ENCODE measurements around the gene COX7A2L. TPM values are rescaled to one million over a fixed set of nuclear protein-coding genes. Genes with fewer than 3 reads are reported as not detected.

COX7A2L gene
- total and polyA plus RNA-seq, 2 of the 8 experiments (the other 6 are each of a cell fraction or from before 2014, with no cell fraction given), result 85.6 to 114 TPM

DNA sequence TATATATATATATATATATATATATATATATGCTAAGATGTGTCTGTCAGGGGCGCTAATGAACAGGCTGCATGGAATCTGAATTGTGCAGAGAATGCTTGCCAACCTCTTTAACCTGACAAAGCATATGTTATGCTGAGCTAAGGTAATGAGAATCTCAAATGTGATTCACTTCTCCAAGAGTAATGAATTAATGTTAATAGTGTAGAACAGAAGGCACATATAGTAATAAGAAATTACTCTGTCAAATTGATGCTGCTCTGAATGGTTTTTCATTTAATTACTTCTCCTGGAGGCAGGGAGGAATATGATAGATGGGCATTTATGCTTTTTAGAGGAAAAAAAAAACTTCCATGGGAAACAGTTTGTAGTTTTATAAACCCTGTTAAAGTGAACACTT, 35.4 kb downstream of the COX7A2L start:
- Histone ChIP-seq H3K23me2 (ENCODE audit: low read depth, low read length) (no peaks in the 10 kb centered on the region), H2BK12ac (ENCODE audit: low read depth, low read length) (no peak overlapping the region), H2AFZ (ENCODE audit: low read length) (no peak overlapping the region), H3K18ac (ENCODE audit: extremely low read depth, low read length) (no peak overlapping the region), H3K79me1 (ENCODE audit: low read depth, low read length) (no peaks in the 10 kb centered on the region), H3K9me3 (ENCODE audit: insufficient read depth in 2 of 2, low read depth in 1 of 2, low read length in 1 of 2) (no peaks in the 10 kb centered on the region), H2BK120ac (replicated peaks; ENCODE audit: low read depth, low read length) (no peak overlapping the region), H3K56ac (replicated peaks; ENCODE audit: insufficient read length, low read depth, low read length) (no peak overlapping the region), H3K14ac (ENCODE audit: insufficient read length) (no peak overlapping the region), H3K4me1 (replicated peaks in 1 of 4; ENCODE audit: control insufficient read depth in 3 of 4, insufficient read depth in 4 of 4, low read length in 3 of 4) (no peaks in the 10 kb centered on the region), H3K79me2 (ENCODE audit: control insufficient read depth in 1 of 2, insufficient read depth in 2 of 2, low read length in 2 of 2) (no peaks in the 10 kb centered on the region), H4K8ac (ENCODE audit: extremely low read depth, insufficient read depth, low read length) (no peak overlapping the region), H3K36me3 (ENCODE audit: control insufficient read depth in 2 of 4, insufficient read depth in 4 of 4, low read length in 3 of 4) (peaks cover 3 to 29% (median 21%) of the 10 kb centered on the region in 4 experiments; a peak in 7 of 8 replicates), H3K4me3 (ENCODE audit: extremely low read depth in 1 of 4, insufficient read depth in 2 of 4, low read depth in 3 of 4, low read length in 4 of 4) (no peak overlapping the region), H3K27me3 (replicated peaks in 1 of 4; ENCODE audit: control insufficient read depth in 3 of 4, extremely low read depth in 1 of 4, insufficient read depth in 3 of 4, low read length in 3 of 4) (no peaks in the 10 kb centered on the region), H3K4me2 (ENCODE audit: insufficient read depth in 1 of 2, low read depth in 2 of 2, low read length in 2 of 2) (no peak overlapping the region), H2BK5ac (ENCODE audit: low read depth, low read length) (no peak overlapping the region), H4K20me1 (replicated peaks in 1 of 2; ENCODE audit: control insufficient read depth in 1 of 2, insufficient read depth in 2 of 2, low read length in 2 of 2) (peaks cover 0 to 8% of the 10 kb centered on the region in 2 experiments), H2AK5ac (ENCODE audit: low read depth, low read length) (no peak overlapping the region), H4K91ac (replicated peaks; ENCODE audit: insufficient read length, low read length) (no peak overlapping the region), H2BK20ac (ENCODE audit: low read length) (no peak overlapping the region), H3K9ac (replicated peaks in 1 of 4; ENCODE audit: extremely low read depth in 1 of 4, low read depth in 3 of 4, low read length in 3 of 4) (no peak overlapping the region), H2BK15ac (ENCODE audit: low read length) (no peak overlapping the region), H3K27ac (ENCODE audit: low read depth, low read length) (no peak overlapping the region), H3K23ac (ENCODE audit: insufficient read length) (no peak overlapping the region), H3K4ac (replicated peaks; ENCODE audit: insufficient read length, low read depth, low read length) (no peak overlapping the region), H4K5ac (ENCODE audit: insufficient read length, low read depth, low read length) (no peak overlapping the region)
- ChIA-PET CTCF (ENCODE audit: partially characterized antibody) (interaction anchor here (0.7 kb wide), 1 partner anchor 231 kb away, joined by 3 read pairs; no protein-coding TSS in a partner anchor), POLR2A (ENCODE audit: partially characterized antibody) (no interaction called here)
- DNase-seq (ENCODE audit: low read depth in 1 of 2, low spot score in 2 of 2), result no peak
- 85% methylated on average over 1 of the region's 1 CpG; no CpG with 5 or more reads in 1 of the 2 experiments for WGBS, 2 experiments (ENCODE audit: extremely low coverage in 1 of 2, insufficient coverage in 1 of 2, insufficient read length in 1 of 2, insufficient replicate concordance in 2 of 2, low coverage in 1 of 2, low lambda C conversion rate in 2 of 2, missing lambda C conversion rate in 1 of 2)
- no peak for FAIRE-seq
- TF ChIP-seq, protein P1, sequence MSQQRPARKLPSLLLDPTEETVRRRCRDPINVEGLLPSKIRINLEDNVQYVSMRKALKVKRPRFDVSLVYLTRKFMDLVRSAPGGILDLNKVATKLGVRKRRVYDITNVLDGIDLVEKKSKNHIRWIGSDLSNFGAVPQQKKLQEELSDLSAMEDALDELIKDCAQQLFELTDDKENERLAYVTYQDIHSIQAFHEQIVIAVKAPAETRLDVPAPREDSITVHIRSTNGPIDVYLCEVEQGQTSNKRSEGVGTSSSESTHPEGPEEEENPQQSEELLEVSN (IDR thresholded peaks at IDR 0.05), result no peak
- no peak for TF ChIP-seq EP300 (IDR thresholded peaks at IDR 0.05; ENCODE audit: borderline replicate concordance in 1 of 2, low read depth in 2 of 2, low read length in 2 of 2)
- TF ChIP-seq, protein P2, sequence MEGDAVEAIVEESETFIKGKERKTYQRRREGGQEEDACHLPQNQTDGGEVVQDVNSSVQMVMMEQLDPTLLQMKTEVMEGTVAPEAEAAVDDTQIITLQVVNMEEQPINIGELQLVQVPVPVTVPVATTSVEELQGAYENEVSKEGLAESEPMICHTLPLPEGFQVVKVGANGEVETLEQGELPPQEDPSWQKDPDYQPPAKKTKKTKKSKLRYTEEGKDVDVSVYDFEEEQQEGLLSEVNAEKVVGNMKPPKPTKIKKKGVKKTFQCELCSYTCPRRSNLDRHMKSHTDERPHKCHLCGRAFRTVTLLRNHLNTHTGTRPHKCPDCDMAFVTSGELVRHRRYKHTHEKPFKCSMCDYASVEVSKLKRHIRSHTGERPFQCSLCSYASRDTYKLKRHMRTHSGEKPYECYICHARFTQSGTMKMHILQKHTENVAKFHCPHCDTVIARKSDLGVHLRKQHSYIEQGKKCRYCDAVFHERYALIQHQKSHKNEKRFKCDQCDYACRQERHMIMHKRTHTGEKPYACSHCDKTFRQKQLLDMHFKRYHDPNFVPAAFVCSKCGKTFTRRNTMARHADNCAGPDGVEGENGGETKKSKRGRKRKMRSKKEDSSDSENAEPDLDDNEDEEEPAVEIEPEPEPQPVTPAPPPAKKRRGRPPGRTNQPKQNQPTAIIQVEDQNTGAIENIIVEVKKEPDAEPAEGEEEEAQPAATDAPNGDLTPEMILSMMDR (IDR thresholded peaks at IDR 0.05; ENCODE audit: control extremely low read depth in 1 of 3, insufficient read depth in 1 of 3, low read depth in 1 of 3, low read length in 3 of 3), result no peak
- TF ChIP-seq CREB1 (IDR thresholded peaks at IDR 0.05), result no peak
- TF ChIP-seq, protein P3, sequence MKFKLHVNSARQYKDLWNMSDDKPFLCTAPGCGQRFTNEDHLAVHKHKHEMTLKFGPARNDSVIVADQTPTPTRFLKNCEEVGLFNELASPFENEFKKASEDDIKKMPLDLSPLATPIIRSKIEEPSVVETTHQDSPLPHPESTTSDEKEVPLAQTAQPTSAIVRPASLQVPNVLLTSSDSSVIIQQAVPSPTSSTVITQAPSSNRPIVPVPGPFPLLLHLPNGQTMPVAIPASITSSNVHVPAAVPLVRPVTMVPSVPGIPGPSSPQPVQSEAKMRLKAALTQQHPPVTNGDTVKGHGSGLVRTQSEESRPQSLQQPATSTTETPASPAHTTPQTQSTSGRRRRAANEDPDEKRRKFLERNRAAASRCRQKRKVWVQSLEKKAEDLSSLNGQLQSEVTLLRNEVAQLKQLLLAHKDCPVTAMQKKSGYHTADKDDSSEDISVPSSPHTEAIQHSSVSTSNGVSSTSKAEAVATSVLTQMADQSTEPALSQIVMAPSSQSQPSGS (IDR thresholded peaks at IDR 0.05; ENCODE audit: low read length), result no peak
- no peak for TF ChIP-seq JUN (IDR thresholded peaks at IDR 0.05; ENCODE audit: low read depth, low read length)
- TF ChIP-seq JUND (IDR thresholded peaks at IDR 0.05; ENCODE audit: low read length), result no peak
- no peak for TF ChIP-seq SP4 (IDR thresholded peaks at IDR 0.05; ENCODE audit: low read length)
- TF ChIP-seq SIRT6 (IDR thresholded peaks at IDR 0.05; ENCODE audit: low read length), result no peak
- TF ChIP-seq ZNF274 (IDR thresholded peaks at IDR 0.05; ENCODE audit: borderline replicate concordance, extremely low read depth, low read length), result no peak

All from H1 (cell line).